OCI-LY1 (cell line): ENCODE measurements around the gene ITPRIPL2.

Experiments
- H2AFZ ChIP-seq: fragments of 200-600 bp; sonication (generic), shearing (Covaris generic); 2 replicates; pipeline ENCODE4 v1.6.0; 2014; ENCODE audit warnings: antibody characterized with exemption, mild to moderate bottlenecking, low read length
- H3F3A ChIP-seq: fragments of 200-600 bp; sonication (generic), shearing (Covaris generic); 2 replicates; pipeline ENCODE4 v1.6.0; 2014; ENCODE audit warnings: mild to moderate bottlenecking, antibody characterized with exemption, low read length, moderate library complexity; ENCODE audit not compliant: insufficient read depth
- H3K27ac ChIP-seq: fragments of 200-600 bp; sonication (generic); 2 replicates; pipeline ENCODE4 v1.5.1; 2014; ENCODE audit warnings: low read length, mixed run types, mild to moderate bottlenecking, low read depth; ENCODE audit not compliant: poor library complexity, severe bottlenecking
- H3K27me3 ChIP-seq: fragments of 200-600 bp; sonication (generic); 2 replicates; pipeline ENCODE4 v1.6.0; 2014; ENCODE audit warnings: antibody characterized with exemption, mild to moderate bottlenecking, low read length, moderate library complexity; ENCODE audit not compliant: insufficient read depth
- H3K36me3 ChIP-seq: fragments of 200-600 bp; sonication (generic); 2 replicates; pipeline ENCODE4 v1.6.1; 2014; ENCODE audit warnings: mild to moderate bottlenecking, antibody characterized with exemption, low read length, moderate library complexity, mixed read lengths; ENCODE audit not compliant: insufficient read depth
- H3K4me1 ChIP-seq: fragments of 200-600 bp; sonication (generic); 2 replicates; pipeline ENCODE4 v1.5.1; 2014; ENCODE audit warnings: mild to moderate bottlenecking, low read length, moderate library complexity; ENCODE audit not compliant: insufficient read depth, severe bottlenecking
- H3K4me2 ChIP-seq: fragments of 200-600 bp; sonication (generic), shearing (Covaris generic); 2 replicates; pipeline ENCODE4 v1.6.1; 2014; ENCODE audit warnings: low read length
- H3K4me3 ChIP-seq: fragments of 200-600 bp; sonication (generic); 2 replicates; pipeline ENCODE4 v1.5.1; 2014; ENCODE audit warnings: low read length, low read depth, mild to moderate bottlenecking, mixed read lengths; ENCODE audit not compliant: poor library complexity, severe bottlenecking
- H3K79me2 ChIP-seq: fragments of 200-600 bp; shearing (Covaris generic); 2 replicates; pipeline ENCODE4 v1.6.1; 2016; ENCODE audit warnings: mixed run types, low read length, mixed read lengths; ENCODE audit not compliant: insufficient read depth
- H3K9ac ChIP-seq: fragments of 200-600 bp; sonication (generic), shearing (Covaris generic); 2 replicates; pipeline ENCODE4 v1.6.1; 2014; ENCODE audit warnings: mild to moderate bottlenecking, low read length, mixed read lengths
- H3K9me2 ChIP-seq: fragments of 200-600 bp; sonication (generic), shearing (Covaris generic); 2 replicates; pipeline ENCODE4 v1.6.1; 2014; ENCODE audit warnings: low read depth, mild to moderate bottlenecking, low read length, mixed read lengths
- H3K9me3 ChIP-seq: fragments of 200-600 bp; shearing (Covaris generic); 2 replicates; pipeline ENCODE4 v1.6.1; 2014; ENCODE audit warnings: low read length, mixed read lengths
- H4K20me1 ChIP-seq: fragments of 200-600 bp; sonication (generic), shearing (Covaris generic); 2 replicates; pipeline ENCODE4 v1.6.0; 2016; ENCODE audit warnings: mild to moderate bottlenecking, low read length; ENCODE audit not compliant: insufficient read depth
- CTCF ChIP-seq: fragments of 200-600 bp; sonication (generic), shearing (Covaris generic); IDR thresholded peaks from 2 replicates; pipeline ENCODE4 v1.5.1; 2017; ENCODE audit warnings: mild to moderate bottlenecking, antibody characterized with exemption, low read length, moderate library complexity, mixed read lengths
- EZH2 ChIP-seq: fragments of 200-600 bp; sonication (generic), shearing (Covaris generic); IDR thresholded peaks from 2 replicates; pipeline ENCODE4 v1.8.0; 2017; ENCODE audit warnings: borderline replicate concordance, mixed run types, mild to moderate bottlenecking, antibody characterized with exemption, low read length, moderate library complexity, mixed read lengths

Gene ITPRIPL2

GRCh38 chr16:19152042-19152441 lies 38.3 kb downstream of the ITPRIPL2 start:
- H3K9ac ChIP-seq = no peak overlapping the region
- no peak overlapping the region for H2AFZ ChIP-seq
- no peak for TF ChIP-seq EZH2
- no peak for TF ChIP-seq CTCF
- 0 out of 2 replicates have a peak, but pooled peaks cover 4% of the 10 kb centered on the region for H3K9me3 ChIP-seq
- no peaks in the 10 kb centered on the region for H3F3A ChIP-seq
- H3K27me3 ChIP-seq = no peaks in the 10 kb centered on the region
- no peaks in the 10 kb centered on the region for H3K36me3 ChIP-seq
- H3K4me3 ChIP-seq = no peak overlapping the region
- no peaks in the 10 kb centered on the region for H3K79me2 ChIP-seq
- H3K27ac ChIP-seq = no peak overlapping the region
- H4K20me1 ChIP-seq = no peaks in the 10 kb centered on the region
- H3K9me2 ChIP-seq = no peaks in the 10 kb centered on the region
- no peaks in the 10 kb centered on the region for H3K4me1 ChIP-seq
- no peak overlapping the region for H3K4me2 ChIP-seq

DNA sequence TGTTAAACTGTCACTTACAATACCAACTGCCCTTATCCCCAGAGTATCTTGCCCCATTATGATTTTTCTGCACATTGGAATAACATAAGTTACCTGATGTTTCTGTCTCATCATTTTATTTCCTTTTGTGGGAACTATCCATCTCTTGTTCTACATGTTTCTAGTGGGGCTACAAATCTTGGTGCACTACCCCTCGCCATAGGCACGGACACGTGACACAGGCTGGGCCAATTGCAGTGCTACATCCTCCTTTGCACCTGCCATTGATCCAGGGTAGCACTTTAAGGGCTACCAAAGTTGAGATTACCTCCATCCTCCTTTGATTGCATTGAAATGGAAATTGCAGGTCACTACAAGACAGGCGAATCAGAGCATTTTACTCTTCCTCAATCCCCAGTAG lies 40.1 kb downstream of the ITPRIPL2 start:
- H3K9ac ChIP-seq = no peak overlapping the region
- no peak overlapping the region for H3K4me3 ChIP-seq
- H3K27ac ChIP-seq = no peak overlapping the region
- no peaks in the 10 kb centered on the region for H3K79me2 ChIP-seq
- no peaks in the 10 kb centered on the region for H3K9me2 ChIP-seq
- 0 out of 2 replicates have a peak, but pooled peaks cover 4% of the 10 kb centered on the region for H3K9me3 ChIP-seq
- H2AFZ ChIP-seq = no peak overlapping the region; the same call in 1 of the 2 replicates
- H3K27me3 ChIP-seq = no peaks in the 10 kb centered on the region
- no peaks in the 10 kb centered on the region for H4K20me1 ChIP-seq
- no peaks in the 10 kb centered on the region for H3F3A ChIP-seq
- peak overlapping the region; percentile 20; the same call in 1 of the 2 replicates for H3K4me2 ChIP-seq
- H3K36me3 ChIP-seq = no peaks in the 10 kb centered on the region
- H3K4me1 ChIP-seq = no peaks in the 10 kb centered on the region
- TF ChIP-seq CTCF (no peak), EZH2 (no peak)

DNA sequence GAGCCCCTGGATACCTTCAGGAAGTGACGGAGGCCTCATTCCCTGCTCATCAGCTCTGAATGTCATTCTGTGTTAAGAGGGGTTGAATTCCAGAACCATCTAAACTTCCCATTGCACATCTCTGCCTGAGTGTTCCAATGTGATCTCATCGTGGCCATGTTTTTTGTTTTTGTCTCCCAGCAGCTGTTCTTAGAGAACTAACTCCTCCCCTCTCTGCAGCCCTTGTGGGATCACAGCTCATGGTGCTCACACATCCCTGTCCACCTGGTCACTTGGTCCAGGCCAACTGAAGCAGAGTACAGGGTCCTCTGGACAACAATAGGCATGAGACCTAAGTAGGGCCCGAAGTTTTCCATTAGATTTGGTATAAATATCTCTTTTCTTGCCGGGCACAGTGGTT lies 48.3 kb downstream of the ITPRIPL2 start:
- Histone ChIP-seq H3K27me3 (peaks cover 5% of the 10 kb centered on the region; the same call in 1 of the 2 replicates), H3K9me3 (0 out of 2 replicates have a peak, but pooled peaks cover 4% of the 10 kb centered on the region), H3K4me2 (no peak overlapping the region), H2AFZ (no peak overlapping the region), H3K9ac (no peak overlapping the region), H4K20me1 (no peaks in the 10 kb centered on the region), H3F3A (no peaks in the 10 kb centered on the region), H3K4me3 (no peak overlapping the region), H3K79me2 (no peaks in the 10 kb centered on the region), H3K4me1 (no peaks in the 10 kb centered on the region), H3K27ac (no peak overlapping the region), H3K9me2 (no peaks in the 10 kb centered on the region), H3K36me3 (no peaks in the 10 kb centered on the region; the same call in 1 of the 2 replicates)
- TF ChIP-seq EZH2 = no peak
- no peak for TF ChIP-seq CTCF
